D721Med (cell line): Measurements from ENCODE around the gene SLC26A2.

Source experiments
- DNase-seq: peaks from one replicate; pipeline ENCODE4 v3.0.0; 2011; ENCODE audit warnings: low spot score; ENCODE audit not compliant: insufficient read length
- FAIRE-seq: peaks from 2 replicates; lab custom pipeline; 2011; peaks lifted over from hg19 to GRCh38; lab: Jason Lieb, UNC
- TF ChIP-seq, protein P1 (sequence below): IDR thresholded peaks from 2 replicates; pipeline ENCODE4 v1.5.1; 2012; ENCODE audit warnings: mild to moderate bottlenecking, control low read depth; ENCODE audit not compliant: insufficient read depth; ENCODE audit errors: missing control alignments

Gene SLC26A2

DNA sequence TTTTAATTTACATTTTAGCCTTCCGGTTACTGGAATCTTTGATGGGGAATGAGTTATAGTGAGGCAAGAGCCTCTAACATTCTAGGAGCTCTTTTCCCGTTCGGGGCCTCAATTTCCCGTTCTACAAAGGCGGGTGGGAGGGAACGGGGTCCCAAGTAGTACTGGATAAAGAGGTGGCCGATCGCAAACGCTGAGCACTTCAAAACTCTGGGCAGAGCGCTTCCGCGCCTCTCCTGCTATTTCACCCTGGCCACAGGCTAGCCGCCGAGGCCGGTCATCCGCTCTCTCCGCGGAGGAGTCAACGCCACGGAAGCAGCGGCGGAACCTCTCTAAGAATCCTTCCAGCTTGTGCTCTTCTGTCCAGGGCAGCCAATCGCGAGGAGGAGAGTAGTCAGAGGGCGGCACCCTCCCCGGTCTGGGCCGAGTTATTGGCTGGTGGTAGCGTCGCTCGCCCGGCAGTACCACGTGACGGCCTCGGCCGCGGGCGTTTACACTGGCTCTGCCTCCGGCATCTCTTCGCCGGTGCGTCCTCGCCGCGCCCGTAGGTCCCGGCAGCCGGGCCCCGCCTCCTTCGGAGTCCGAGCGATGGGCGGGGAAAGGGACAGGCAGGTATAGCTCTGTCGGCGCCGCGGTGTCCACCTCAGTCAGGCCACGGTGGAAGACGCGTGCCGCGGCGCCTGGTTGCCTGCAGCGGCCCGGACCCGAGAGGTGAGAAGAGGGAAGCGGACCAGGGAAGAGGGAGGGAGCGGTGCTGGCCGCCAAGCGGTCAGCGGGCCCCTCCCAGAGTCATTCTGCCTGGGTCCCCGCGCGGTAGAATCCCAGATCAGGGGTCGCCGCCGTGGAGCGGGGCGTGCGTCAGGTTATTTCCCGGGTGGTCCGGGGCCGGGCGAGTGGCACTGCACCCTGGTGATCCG, at the start of gene SLC26A2:
SLC26A2 (plus strand) TSS at position 487 of the 914 bp plus-strand sequence. CDS start 16,895 bp downstream, outside the sequence.
- TF ChIP-seq, protein P1, sequence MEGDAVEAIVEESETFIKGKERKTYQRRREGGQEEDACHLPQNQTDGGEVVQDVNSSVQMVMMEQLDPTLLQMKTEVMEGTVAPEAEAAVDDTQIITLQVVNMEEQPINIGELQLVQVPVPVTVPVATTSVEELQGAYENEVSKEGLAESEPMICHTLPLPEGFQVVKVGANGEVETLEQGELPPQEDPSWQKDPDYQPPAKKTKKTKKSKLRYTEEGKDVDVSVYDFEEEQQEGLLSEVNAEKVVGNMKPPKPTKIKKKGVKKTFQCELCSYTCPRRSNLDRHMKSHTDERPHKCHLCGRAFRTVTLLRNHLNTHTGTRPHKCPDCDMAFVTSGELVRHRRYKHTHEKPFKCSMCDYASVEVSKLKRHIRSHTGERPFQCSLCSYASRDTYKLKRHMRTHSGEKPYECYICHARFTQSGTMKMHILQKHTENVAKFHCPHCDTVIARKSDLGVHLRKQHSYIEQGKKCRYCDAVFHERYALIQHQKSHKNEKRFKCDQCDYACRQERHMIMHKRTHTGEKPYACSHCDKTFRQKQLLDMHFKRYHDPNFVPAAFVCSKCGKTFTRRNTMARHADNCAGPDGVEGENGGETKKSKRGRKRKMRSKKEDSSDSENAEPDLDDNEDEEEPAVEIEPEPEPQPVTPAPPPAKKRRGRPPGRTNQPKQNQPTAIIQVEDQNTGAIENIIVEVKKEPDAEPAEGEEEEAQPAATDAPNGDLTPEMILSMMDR = no peak
- DNase-seq (peak; percentile 79), FAIRE-seq (no peak)

DNA sequence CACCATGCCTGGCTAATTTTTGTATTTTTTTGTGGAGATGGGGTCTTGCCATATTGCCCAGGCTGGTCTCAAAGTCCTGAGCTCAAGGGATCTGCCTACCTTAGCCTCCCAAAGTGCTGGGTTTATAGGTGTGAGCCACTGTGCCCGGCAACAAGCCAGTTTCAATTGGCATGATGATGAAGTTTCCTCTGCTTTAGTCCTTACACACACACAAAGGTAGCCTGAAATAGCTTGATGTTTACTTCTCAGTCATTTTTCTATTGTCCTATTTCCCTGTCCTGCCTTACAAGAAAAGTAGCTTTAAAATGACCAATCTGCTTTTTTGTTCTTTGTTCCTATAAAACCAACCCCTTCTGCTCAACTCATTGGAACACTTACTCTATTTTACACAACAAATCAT, 49.5 kb upstream of the SLC26A2 start:
- no peak for FAIRE-seq
- TF ChIP-seq, protein P1 = no peak
- no peak for DNase-seq

DNA sequence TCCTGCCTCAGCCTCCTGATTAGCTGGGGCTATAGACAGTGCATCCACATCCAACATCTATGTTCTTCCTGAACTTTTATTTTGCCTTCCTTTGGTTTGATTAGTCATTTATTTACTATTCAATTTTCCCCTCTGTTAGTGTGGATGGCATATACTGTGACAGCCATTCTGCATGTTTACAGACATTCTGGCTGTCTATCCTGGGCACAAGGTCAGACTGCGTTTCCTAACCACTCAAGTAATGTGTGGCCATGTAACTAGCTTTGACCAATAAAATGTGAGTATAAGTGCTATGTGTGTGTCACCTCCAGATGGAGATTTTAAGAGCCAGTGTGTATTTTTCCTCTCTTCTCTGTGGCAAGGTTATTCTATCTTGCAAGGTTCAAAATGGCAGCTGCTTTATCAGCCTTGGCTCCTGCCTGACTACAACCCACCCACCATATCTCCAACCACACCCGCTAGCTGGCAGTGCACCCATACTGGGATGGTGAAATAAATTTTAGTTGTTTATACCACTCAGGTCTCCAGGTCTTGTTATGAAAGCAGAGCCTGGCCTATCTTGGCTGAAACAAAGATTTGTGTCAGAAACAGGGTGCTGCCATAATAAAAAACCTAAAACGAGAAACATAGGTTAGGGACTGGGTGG, 48.2 kb upstream of the SLC26A2 start:
- TF ChIP-seq, protein P1 = no peak
- FAIRE-seq (no peak), DNase-seq (no peak)

DNA sequence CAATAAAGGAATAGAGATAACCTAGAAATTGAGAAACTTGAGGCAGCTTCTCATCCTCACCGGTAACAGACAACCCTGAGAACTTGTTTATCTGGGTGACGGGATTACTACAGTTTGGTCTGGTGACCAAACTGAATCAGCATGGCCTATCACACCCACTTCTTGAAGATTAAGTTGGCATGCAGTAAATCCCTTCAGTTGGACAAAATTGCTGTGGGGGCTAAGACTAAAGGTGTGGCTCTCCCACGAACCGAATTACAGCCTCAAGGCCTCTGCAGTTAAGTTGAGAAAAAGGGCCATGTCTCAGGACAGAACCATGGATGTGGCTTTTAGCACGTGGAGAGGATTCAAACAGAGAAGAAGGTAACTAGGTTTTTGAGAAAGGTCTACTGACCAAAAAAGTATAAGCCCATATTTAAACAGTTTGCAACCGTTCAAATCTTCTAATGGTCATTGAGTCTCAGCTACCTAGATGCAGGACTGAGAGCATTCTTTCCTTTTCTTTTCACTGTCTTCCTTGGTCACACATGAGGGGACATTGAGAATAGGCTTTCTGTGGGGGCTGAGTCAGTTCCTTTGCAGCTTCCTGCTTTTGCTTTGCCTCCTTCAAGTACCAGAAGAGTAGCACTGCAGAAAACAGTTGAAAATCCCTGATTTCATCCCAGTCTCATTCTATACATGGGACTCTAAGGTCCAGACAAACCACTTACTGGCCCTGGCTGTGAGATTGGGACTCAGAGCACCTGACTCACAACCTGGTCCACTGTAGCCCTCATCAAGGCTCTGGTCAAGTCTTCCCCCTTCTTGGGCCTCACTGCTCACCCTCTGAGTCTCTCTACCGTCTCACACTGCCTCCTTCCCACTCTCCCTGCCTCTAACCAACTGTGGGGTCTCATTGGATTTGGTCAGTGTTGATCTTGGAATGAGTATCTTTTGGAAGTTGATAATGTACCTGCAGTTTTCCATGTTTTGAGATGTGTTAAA, 46.8 kb upstream of the SLC26A2 start:
- FAIRE-seq (no peak), DNase-seq (no peak)
- TF ChIP-seq, protein P1 = no peak

DNA sequence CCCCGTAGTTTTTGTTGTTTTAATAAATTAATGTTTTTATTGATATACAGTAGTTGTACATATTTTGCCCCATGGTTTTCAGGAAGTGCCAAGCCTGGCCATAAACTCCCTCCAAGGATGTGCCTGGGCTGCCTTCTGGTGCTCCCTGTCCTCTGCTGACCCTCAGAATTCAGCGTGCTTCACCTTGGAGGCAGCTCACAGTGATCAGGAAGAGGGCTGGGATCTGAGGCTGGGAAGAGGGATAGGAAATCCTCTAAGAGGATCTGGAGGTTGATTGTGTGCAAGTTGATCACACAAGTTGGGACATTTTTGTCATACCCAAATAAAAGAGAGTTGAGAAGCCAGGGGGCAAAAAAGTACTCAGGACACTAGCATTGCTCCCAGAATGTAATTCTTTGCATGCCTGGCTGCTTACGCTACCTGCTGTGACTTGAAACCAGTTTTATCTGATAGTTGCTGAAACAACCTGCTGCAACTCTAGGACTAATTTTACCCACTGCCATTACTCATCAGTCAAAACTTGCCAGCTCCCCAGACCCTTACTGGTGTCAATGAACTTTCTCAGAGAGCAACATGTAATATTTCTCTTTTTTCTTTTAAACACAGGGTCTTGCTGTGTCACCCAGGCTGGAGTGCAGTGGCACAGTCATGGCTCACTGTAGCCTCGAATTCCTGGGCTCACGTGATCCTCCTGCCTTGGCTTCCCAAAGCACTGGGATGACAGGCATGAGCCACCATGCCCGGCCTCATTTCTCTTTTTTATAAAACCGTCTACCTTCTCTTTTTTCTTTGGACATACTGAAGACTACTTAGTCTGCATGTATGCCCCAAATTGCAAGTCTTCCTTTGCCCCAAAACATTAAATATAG, 44.9 kb upstream of the SLC26A2 start:
- no peak for FAIRE-seq

More for the DNA sequence above, 44.9 kb upstream of the SLC26A2 start:
- TF ChIP-seq, protein P1 = no peak
- DNase-seq = no peak
